GM03348 (cell line): Measurements from ENCODE around the gene RNF151.
A peak's percentile ranks its signal among the peaks of the same experiment; 100 is the strongest.

Experiments used
- DNase-seq: peaks from one replicate; pipeline ENCODE4 v3.0.0; 2012; ENCODE audit warnings: low spot score

The RNF151 gene

GRCh38 chr16:1978476-1979120 is 11.9 kb downstream of the RNF151 start:
- no peak for DNase-seq

DNA sequence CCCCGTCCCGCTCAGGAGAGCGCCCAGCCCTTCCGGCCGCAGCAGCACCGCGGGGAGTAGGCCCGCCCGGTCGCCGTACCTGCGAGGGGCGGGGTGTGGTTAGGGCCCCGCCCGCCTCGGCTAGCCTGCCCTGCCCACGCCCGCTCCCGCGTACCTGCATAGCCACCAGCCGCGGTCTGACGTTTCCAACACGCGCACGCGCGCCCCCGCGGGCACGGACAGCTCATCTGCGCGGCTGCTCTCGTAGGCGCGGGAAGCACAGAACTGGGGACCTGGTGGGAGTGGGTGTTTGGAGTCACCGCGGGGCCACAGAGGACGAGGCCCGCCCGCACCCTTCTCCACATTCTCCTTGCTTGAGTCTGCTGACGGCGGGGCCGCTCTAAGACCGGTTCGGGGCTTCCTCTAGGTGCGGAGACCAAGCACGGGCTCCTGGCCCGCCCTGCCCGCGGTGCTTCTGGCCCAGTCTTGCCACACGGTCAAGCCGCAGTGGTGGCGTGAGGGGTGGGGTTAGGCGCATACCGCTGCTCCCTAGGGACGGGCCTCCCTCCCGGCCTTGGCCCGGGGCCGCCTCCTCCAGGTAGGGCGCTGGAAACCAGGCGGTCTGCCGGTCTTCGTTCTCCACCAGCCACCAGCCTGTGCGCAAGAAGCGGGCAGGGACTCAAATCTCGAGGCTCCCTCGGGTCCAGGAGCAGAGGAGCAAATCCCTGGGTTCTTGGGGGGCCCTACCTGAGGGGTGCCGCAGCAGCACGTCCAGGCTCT is 12.8 kb downstream of the RNF151 start:
- no peak for DNase-seq

GRCh38 chr16:1980030-1980769 is 13.5 kb downstream of the RNF151 start:
- no peak for DNase-seq

DNA sequence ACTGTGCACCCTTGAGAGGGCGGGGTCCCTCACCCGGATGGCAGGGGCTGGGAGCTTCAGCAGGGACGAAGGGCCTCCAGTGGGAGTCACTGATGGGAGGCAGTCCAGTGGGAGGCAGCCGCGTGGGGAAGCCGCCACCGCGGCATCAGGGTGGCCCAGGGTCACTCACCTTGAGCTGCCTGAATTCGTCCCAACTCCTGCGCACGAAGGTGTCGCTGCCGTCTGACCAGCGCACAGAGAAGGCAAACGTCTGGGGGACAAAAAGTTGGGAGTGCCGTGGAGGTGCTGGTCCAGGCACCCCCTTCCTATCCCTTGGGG is 14.1 kb downstream of the RNF151 start:
- no peak for DNase-seq

DNA sequence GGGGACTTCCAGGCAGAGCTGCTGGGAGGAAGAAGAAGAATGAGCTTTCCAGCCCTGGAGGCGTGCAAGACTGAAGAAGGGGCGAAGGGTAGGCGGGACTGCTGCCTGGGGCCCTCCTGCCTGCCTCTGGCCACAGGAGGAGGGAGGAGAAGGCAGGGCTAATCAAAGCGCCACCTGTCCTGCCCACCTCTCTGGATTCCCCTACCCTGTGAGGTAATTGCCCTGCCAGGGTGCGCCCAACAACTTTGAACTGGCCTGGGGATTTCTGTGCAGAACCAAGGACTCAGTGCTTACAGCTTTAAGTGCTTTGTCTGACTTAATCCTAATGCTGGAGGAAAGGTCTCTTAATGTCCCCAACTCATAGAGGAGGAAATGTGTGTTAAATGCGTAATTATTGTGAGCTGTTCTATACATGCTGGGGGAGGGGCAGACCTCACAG is 14.8 kb downstream of the RNF151 start, which contains the start of gene NOXO1:
Gene NOXO1, minus strand, starts transcription at position 72 of the 439 bp plus-strand sequence. CDS start 290 bp downstream, outside the sequence.
- DNase-seq: no peak

DNA sequence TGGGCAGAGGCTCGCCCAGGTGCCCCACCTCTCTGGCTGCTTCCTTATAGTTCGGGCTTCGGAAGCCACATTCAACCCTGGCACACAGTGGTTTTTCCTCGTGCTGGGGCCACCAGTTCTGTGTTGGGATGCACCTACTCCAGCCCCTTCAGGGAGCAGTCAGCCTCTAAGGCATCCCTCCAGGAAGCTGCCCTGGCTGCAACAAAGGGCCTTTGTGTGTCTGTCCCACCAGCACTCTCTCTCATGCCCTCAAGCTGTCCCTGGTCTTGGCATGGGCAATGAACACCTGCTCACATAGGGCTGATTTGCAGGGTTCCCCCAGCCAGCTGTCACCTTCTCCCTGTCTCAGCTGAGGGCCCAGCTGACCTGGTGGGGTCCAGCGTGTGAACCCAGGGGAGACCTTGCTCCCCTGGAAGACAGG is 15.4 kb downstream of the RNF151 start:
- no peak for DNase-seq

GRCh38 chr16:1982991-1983543 is 16.4 kb downstream of the RNF151 start:
- DNase-seq: no peak

GRCh38 chr16:1983544-1984346 is 17.1 kb downstream of the RNF151 start, which contains the start of gene GFER:
GFER (plus strand) TSS chr16:1984193; CDS start chr16:1984219, 26 bp downstream.
- DNase-seq: peak; percentile 99

DNA sequence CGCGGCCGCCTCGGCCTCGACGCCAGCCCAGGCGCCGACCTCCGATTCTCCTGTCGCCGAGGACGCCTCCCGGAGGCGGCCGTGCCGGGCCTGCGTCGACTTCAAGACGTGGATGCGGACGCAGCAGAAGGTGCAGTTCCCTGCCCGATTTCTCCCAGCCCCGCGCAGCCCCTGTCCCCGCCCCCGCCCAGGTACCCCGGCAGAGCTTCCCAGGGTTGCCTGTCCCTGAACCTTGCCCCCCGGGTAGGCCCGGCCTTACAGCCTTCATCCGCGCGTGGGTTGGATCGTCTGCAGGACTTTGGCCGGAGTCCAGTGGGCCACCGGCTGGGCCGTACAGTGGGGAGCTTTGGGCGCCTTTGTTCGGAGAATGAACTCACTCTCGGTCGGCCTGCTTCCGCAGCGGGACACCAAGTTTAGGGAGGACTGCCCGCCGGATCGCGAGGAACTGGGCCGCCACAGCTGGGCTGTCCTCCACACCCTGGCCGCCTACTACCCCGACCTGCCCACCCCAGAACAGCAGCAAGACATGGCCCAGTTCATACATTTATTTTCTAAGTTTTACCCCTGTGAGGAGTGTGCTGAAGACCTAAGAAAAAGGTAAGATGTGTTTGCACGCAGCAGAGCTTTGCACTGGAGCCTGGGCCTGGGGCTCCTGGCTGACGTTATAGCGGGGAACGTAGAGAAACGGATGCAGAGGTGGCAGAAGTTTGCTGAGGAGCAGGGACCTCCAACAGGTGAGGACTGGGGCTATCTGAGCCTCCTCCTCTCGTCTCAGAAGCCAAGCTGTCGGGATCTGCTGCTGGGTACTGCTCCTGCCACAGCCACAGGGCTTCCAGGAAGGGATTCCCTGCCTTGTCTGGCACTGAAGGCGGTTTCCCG is 17.9 kb downstream of the RNF151 start:
- DNase-seq: peak; percentile 31

DNA sequence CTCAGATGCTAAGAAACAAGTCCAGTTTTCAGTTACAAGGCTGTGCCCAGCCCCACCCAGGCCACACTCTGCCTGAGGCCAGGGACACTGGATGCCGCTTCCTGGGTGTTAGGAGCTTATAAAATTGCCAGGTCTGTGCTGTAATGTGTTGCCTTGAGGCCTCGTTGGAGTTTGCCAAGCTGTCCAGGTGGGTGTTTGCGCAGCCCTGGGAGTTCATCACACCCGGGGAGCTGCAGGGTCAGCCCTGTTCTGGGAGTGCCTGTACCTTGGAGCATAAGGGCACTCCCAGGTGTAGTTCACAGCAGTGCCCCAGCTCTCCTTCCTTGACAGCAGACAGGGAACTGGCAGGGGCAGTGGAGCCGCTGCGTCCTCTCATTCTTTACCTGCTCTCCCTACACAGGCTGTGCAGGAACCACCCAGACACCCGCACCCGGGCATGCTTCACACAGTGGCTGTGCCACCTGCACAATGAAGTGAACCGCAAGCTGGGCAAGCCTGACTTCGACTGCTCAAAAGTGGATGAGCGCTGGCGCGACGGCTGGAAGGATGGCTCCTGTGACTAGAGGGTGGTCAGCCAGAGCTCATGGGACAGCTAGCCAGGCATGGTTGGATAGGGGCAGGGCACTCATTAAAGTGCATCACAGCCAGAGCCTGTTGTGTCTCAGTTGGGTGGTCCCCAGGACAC is 19.0 kb downstream of the RNF151 start:
- DNase-seq: no peak

DNA sequence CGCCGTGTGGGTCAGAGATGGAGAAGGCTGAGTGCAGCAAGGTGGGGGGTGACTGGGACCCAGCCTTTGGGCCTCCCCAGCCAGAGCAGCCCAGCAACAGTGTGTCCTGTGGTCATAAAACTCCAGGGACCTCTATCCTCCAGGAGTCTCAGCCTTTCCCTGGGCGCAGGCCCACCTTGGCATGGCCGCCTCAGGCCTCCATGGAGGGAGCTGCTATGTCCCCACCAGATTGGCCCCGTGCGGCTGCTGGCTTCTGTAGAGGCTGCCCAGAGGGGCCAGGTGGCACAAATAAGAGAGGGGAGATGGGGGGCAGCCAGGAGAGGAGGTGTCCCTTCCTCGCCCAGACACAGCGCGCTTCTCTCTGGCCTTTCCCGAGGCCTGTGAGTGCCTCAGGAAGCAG is 20.5 kb downstream of the RNF151 start:
- DNase-seq: no peak

DNA sequence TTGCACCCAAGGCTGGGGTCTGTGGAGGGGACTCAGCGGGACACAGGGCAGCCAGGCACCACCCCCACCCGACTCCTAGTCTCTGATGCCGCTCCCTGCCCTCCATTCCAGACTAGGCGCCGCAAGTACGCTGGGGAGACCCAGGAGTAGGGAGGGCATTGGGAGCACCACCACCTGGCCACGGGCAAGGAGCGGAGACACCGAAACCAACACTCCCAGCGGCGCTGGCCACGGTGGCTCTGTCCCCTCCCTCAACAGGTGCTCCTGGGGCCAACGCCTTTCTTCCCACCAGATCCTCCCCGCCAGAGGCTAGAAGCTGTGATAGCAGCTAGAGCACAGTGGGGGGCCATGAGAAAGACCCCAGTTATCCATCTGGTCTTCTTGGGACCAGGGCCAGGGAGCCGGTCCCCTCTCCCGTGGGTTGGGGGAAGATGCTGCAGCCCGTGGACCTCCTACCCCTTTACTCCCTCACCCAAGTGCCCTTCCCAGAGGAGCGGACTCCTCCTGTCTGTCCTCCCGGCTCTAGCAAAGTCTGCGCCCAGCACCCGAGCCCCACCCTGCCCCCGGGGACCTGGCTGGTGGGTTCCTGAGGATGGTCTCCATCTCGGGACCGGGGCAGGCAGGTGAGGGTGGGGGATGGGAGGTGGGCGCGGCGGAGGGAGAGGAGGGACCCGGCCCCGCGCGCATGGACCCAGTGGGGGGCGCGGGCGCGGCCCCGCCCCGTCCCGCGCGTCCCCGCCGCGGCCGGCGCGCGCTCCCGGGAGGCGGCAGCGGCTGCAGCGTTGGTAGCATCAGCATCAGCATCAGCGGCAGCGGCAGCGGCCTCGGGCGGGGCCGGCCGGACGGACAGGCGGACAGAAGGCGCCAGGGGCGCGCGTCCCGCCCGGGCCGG is 22.8 kb downstream of the RNF151 start, which contains the start of gene SYNGR3:
Gene SYNGR3, plus strand, starts transcription at position 762 of the 892 bp plus-strand sequence. CDS start 133 bp downstream, outside the sequence.
- peak; percentile 47 for DNase-seq

GRCh38 chr16:1990101-1990350 is 23.4 kb downstream of the RNF151 start:
- DNase-seq: no peak

GRCh38 chr16:1990351-1991134 is 23.9 kb downstream of the RNF151 start:
- no peak for DNase-seq

GRCh38 chr16:1991135-1991551 is 24.5 kb downstream of the RNF151 start:
- no peak for DNase-seq

GRCh38 chr16:1991588-1991947 is 24.9 kb downstream of the RNF151 start:
- DNase-seq: no peak

GRCh38 chr16:1991948-1992703 is 25.5 kb downstream of the RNF151 start:
- peak; percentile 97 for DNase-seq
